ENCODE measurements around the gene TARS3. TPM values are rescaled to one million over a fixed set of nuclear protein-coding genes. Genes with fewer than 3 reads are reported as not detected.
"Not testable (repeated sequence)": the region's sequence is repeated elsewhere in the genome, so short reads cannot be mapped to it uniquely, and the experiment has no call there.

Gene TARS3
- total RNA-seq, 1 experiment from 2014 or later: 14.1 TPM

- not testable (repeated sequence) for H4K20me1 ChIP-seq (ENCODE audit: control insufficient read depth, insufficient read depth, insufficient read length); H3K9me3 ChIP-seq (ENCODE audit: control insufficient read depth, low read depth, low read length); H4K8ac ChIP-seq (replicated peaks; ENCODE audit: insufficient read length, low read depth, low read length); H2BK120ac ChIP-seq (ENCODE audit: low read depth, low read length, poor library complexity, severe bottlenecking); H3K18ac ChIP-seq (ENCODE audit: insufficient read length, low read depth, low read length); H3K27me3 ChIP-seq (ENCODE audit: insufficient read depth, low read length); H3K9me3 Mint-ChIP-seq; H2AFZ ChIP-seq (ENCODE audit: low read length); H3K27ac ChIP-seq (ENCODE audit: insufficient read length, low read depth, low read length); H3K4me2 ChIP-seq (ENCODE audit: insufficient read depth, insufficient read length, low read length); H4K91ac ChIP-seq (ENCODE audit: insufficient read length, low read depth, low read length); DNase-seq; H3K27me3 Mint-ChIP-seq (ENCODE audit: low read depth); H3K79me1 ChIP-seq (ENCODE audit: insufficient read depth, low read depth, low read length, poor library complexity, severe bottlenecking); H3K23ac ChIP-seq (ENCODE audit: insufficient read length, low read depth, low read length); H3K4me3 Mint-ChIP-seq; H3K4me1 ChIP-seq (ENCODE audit: insufficient read depth, low read length); H3T11ph ChIP-seq (ENCODE audit: low read length); H2AK5ac ChIP-seq (ENCODE audit: insufficient read length, low read length); H2BK15ac ChIP-seq (ENCODE audit: low read depth, low read length); H3K23me2 ChIP-seq (ENCODE audit: insufficient read length, low read depth, low read length, poor library complexity, severe bottlenecking); H2BK5ac ChIP-seq (ENCODE audit: insufficient read length, low read length); H2BK12ac ChIP-seq (ENCODE audit: insufficient read length, low read depth, low read length); H3K9ac ChIP-seq (ENCODE audit: extremely low read depth, insufficient read length, low read length); H4K5ac ChIP-seq (ENCODE audit: insufficient read length, low read depth, low read length); H3K56ac ChIP-seq (ENCODE audit: insufficient read length, low read depth, low read length); H3K4me1 Mint-ChIP-seq; H3K36me3 Mint-ChIP-seq (ENCODE audit: insufficient read depth in 1 of 3, low read depth in 3 of 3); H3K4ac ChIP-seq (ENCODE audit: low read depth, low read length); H3K79me2 ChIP-seq (ENCODE audit: insufficient read depth, low read length); H2BK20ac ChIP-seq (ENCODE audit: low read depth, low read length, poor library complexity, severe bottlenecking); H3K14ac ChIP-seq (ENCODE audit: insufficient read depth, low read length)
- H3K27ac Mint-ChIP-seq: peak overlapping the region in 1 of 3 experiments; percentile 88; a peak in 1 of 7 replicates
- no CpG with 5 or more reads among the region's 23 CpGs for WGBS (ENCODE audit: extremely low coverage, insufficient read length, low lambda C conversion rate)
These were observed 40.5 kb upstream of the TARS3 start for GRCh38 chr15:101764669-101765339.

- not testable (repeated sequence) for H3K56ac ChIP-seq (ENCODE audit: insufficient read length, low read depth, low read length); H4K8ac ChIP-seq (replicated peaks; ENCODE audit: insufficient read length, low read depth, low read length); H4K20me1 ChIP-seq (ENCODE audit: control insufficient read depth, insufficient read depth, insufficient read length); H2BK5ac ChIP-seq (ENCODE audit: insufficient read length, low read length); H3K36me3 Mint-ChIP-seq (ENCODE audit: insufficient read depth in 1 of 3, low read depth in 3 of 3); H2BK120ac ChIP-seq (ENCODE audit: low read depth, low read length, poor library complexity, severe bottlenecking); H3K27me3 Mint-ChIP-seq (ENCODE audit: low read depth); H2AK5ac ChIP-seq (ENCODE audit: insufficient read length, low read length); DNase-seq; H3K27me3 ChIP-seq (ENCODE audit: insufficient read depth, low read length); H3K9ac ChIP-seq (ENCODE audit: extremely low read depth, insufficient read length, low read length); H3K23ac ChIP-seq (ENCODE audit: insufficient read length, low read depth, low read length); H4K91ac ChIP-seq (ENCODE audit: insufficient read length, low read depth, low read length); H3K23me2 ChIP-seq (ENCODE audit: insufficient read length, low read depth, low read length, poor library complexity, severe bottlenecking); H3K18ac ChIP-seq (ENCODE audit: insufficient read length, low read depth, low read length); H3T11ph ChIP-seq (ENCODE audit: low read length); H2BK15ac ChIP-seq (ENCODE audit: low read depth, low read length); H3K27ac Mint-ChIP-seq; H3K27ac ChIP-seq (ENCODE audit: insufficient read length, low read depth, low read length); H2BK20ac ChIP-seq (ENCODE audit: low read depth, low read length, poor library complexity, severe bottlenecking); H3K79me2 ChIP-seq (ENCODE audit: insufficient read depth, low read length); H2AFZ ChIP-seq (ENCODE audit: low read length); H3K79me1 ChIP-seq (ENCODE audit: insufficient read depth, low read depth, low read length, poor library complexity, severe bottlenecking); H3K9me3 ChIP-seq (ENCODE audit: control insufficient read depth, low read depth, low read length); H4K5ac ChIP-seq (ENCODE audit: insufficient read length, low read depth, low read length); H3K4me1 Mint-ChIP-seq; H2BK12ac ChIP-seq (ENCODE audit: insufficient read length, low read depth, low read length); H3K4me2 ChIP-seq (ENCODE audit: insufficient read depth, insufficient read length, low read length); H3K14ac ChIP-seq (ENCODE audit: insufficient read depth, low read length); H3K4me1 ChIP-seq (ENCODE audit: insufficient read depth, low read length); H3K4ac ChIP-seq (ENCODE audit: low read depth, low read length)
- Mint-ChIP-seq H3K9me3 (peaks cover 9 to 13% of the 10 kb centered on the region in 2 experiments), H3K4me3 (peak overlapping the region; percentile 63 to 76)
- no CpG with 5 or more reads among the region's 18 CpGs for WGBS (ENCODE audit: extremely low coverage, insufficient read length, low lambda C conversion rate)
These were observed 22.4 kb upstream of the TARS3 start for GRCh38 chr15:101746716-101747082.
